Activated CD8-positive, alpha-beta memory T cell treated with anti-CD3 and anti-CD28 coated beads, Interleukin-2, amount 50 U/mL, for 24 hours (primary cell): ENCODE results near the gene HNRNPA1L2.
A peak's percentile ranks its signal among the peaks of the same experiment; 100 is the strongest.
"Not testable (repeated sequence)": the region's sequence is repeated elsewhere in the genome, so short reads cannot be mapped to it uniquely, and the experiment has no call there.

Experiments
- DNase-seq: peaks from one replicate; pipeline ENCODE4 v3.0.0-alpha.2; 2020; ENCODE audit errors: extremely low read depth

The HNRNPA1L2 gene

GRCh38 chr13:52642131-52642530, at the start of gene HNRNPA1L2:
HNRNPA1L2 (plus strand) TSS chr13:52642431; CDS start chr13:52642493, 62 bp downstream.
- no peak for DNase-seq

GRCh38 chr13:52593175-52593574, 49.1 kb upstream of the HNRNPA1L2 start:
- DNase-seq: not testable (repeated sequence)

- DNase-seq: not testable (repeated sequence)
Measured at GRCh38 chr13:52593812-52594211, 48.4 kb upstream of the HNRNPA1L2 start.

GRCh38 chr13:52594295-52594694, 47.9 kb upstream of the HNRNPA1L2 start:
- DNase-seq: not testable (repeated sequence)

- no peak for DNase-seq
Measured at GRCh38 chr13:52597676-52598075, 44.6 kb upstream of the HNRNPA1L2 start.

- no peak for DNase-seq
Measured at GRCh38 chr13:52599037-52599847, 43.0 kb upstream of the HNRNPA1L2 start.

- no peak for DNase-seq
Measured at GRCh38 chr13:52599848-52600603, 42.2 kb upstream of the HNRNPA1L2 start.

- no peak for DNase-seq
Measured at GRCh38 chr13:52600666-52601065, 41.6 kb upstream of the HNRNPA1L2 start.

- not testable (repeated sequence) for DNase-seq
Measured at GRCh38 chr13:52603316-52603715, 38.9 kb upstream of the HNRNPA1L2 start.

- not testable (repeated sequence) for DNase-seq
Measured at GRCh38 chr13:52606126-52606525, 36.1 kb upstream of the HNRNPA1L2 start.

- not testable (repeated sequence) for DNase-seq
Measured at GRCh38 chr13:52606795-52607194, 35.4 kb upstream of the HNRNPA1L2 start.

GRCh38 chr13:52608184-52608583, 34.0 kb upstream of the HNRNPA1L2 start:
- not testable (repeated sequence) for DNase-seq

GRCh38 chr13:52609013-52609606, 33.1 kb upstream of the HNRNPA1L2 start:
- DNase-seq: not testable (repeated sequence)

GRCh38 chr13:52610158-52610557, 32.1 kb upstream of the HNRNPA1L2 start:
- not testable (repeated sequence) for DNase-seq

- no peak for DNase-seq
Measured at GRCh38 chr13:52615134-52615801, 27.0 kb upstream of the HNRNPA1L2 start.

- DNase-seq: no peak
Measured at GRCh38 chr13:52615812-52616211, 26.4 kb upstream of the HNRNPA1L2 start.

GRCh38 chr13:52617070-52618060, 24.9 kb upstream of the HNRNPA1L2 start:
- peak; percentile 67 for DNase-seq

- DNase-seq: not testable (repeated sequence)
Measured at GRCh38 chr13:52631083-52631690, 11.0 kb upstream of the HNRNPA1L2 start.

- DNase-seq: no peak
Measured at GRCh38 chr13:52638666-52639328, 3.4 kb upstream of the HNRNPA1L2 start.

GRCh38 chr13:52644108-52644507, 1.9 kb downstream of the HNRNPA1L2 start:
- no peak for DNase-seq
